Gastroesophageal sphincter (tissue), 3 donors: ENCODE data around the gene SLC12A4.

Experiments used
- POLR2A ChIP-seq, 2 donors: fragments of 450-650 bp; IDR thresholded peaks; one replicate each; pipeline ENCODE4 v1.6.1; 2017; ENCODE audit warnings: antibody characterized with exemption in 2 of 2, mild to moderate bottlenecking in 2 of 2, moderate library complexity in 1 of 2
- TF ChIP-seq, protein P1 (sequence below), 4 experiments: fragments of 200-600 bp in 2 of 4; fragments of 450-650 bp in 2 of 4; sonication (generic) in 1 of 4; IDR thresholded peaks; one replicate each; pipeline ENCODE4 v1.5.1; 2017 to 2019; ENCODE audit warnings: antibody characterized with exemption in 4 of 4, mild to moderate bottlenecking in 2 of 4, moderate library complexity in 2 of 4

DNA sequence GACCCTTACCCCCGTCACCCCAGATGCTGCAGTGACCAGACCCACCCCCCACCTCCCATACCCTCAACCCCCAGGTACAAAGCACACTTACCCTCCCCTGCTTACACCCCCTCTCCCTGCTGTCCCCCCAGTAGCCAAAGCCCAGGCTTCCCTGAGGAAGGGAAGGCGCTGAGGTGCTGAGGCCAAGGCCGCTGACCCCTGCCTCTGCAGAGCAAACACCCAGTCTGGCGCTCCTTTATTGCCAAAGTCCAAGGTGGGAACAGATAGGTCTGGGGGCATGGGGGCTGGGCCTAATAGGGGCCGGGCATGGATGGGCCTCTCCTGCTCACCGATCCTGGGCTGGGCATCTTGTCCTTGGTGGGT lies 25.2 kb downstream of the SLC12A4 start:
- TF ChIP-seq, protein P1, sequence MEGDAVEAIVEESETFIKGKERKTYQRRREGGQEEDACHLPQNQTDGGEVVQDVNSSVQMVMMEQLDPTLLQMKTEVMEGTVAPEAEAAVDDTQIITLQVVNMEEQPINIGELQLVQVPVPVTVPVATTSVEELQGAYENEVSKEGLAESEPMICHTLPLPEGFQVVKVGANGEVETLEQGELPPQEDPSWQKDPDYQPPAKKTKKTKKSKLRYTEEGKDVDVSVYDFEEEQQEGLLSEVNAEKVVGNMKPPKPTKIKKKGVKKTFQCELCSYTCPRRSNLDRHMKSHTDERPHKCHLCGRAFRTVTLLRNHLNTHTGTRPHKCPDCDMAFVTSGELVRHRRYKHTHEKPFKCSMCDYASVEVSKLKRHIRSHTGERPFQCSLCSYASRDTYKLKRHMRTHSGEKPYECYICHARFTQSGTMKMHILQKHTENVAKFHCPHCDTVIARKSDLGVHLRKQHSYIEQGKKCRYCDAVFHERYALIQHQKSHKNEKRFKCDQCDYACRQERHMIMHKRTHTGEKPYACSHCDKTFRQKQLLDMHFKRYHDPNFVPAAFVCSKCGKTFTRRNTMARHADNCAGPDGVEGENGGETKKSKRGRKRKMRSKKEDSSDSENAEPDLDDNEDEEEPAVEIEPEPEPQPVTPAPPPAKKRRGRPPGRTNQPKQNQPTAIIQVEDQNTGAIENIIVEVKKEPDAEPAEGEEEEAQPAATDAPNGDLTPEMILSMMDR (IDR thresholded peaks at IDR 0.05) = no peak
- TF ChIP-seq POLR2A (IDR thresholded peaks at IDR 0.05) = no peak
